Calu3 (cell line): ENCODE results near the gene POLR1D. TPM values are rescaled to one million over a fixed set of nuclear protein-coding genes. Genes with fewer than 3 reads are reported as not detected.

Experiments used
- BruUV-seq: library from RNA; stranded (reverse); fragments of 400-500 nt; replicated peaks from 2 replicates; lab custom pipeline; 2021; lab: Mats Ljungman, UMichigan
- CTCF ChIA-PET: fragments of 300-600 bp; sonication (Branson Sonifier 250); formaldehyde crosslinking; loops from one replicate; lab custom pipeline; 2022; ENCODE audit warnings: antibody characterized with exemption; lab: Charles Lee
- DNase-seq: peaks from one replicate; pipeline ENCODE4 v3.0.0; 2022
- H3K27ac Mint-ChIP-seq: one replicate; pipeline ENCODE4 v1.8.0; 2022; ENCODE audit warnings: mixed read lengths; ENCODE audit not compliant: unreplicated experiment
- H3K27me3 Mint-ChIP-seq: one replicate; pipeline ENCODE4 v1.8.0; 2022; ENCODE audit warnings: mixed read lengths; ENCODE audit not compliant: unreplicated experiment
- H3K36me3 Mint-ChIP-seq: one replicate; pipeline ENCODE4 v1.8.0; 2022; ENCODE audit warnings: mild to moderate bottlenecking, moderate library complexity, mixed read lengths; ENCODE audit not compliant: insufficient read depth, unreplicated experiment
- H3K4me1 Mint-ChIP-seq: one replicate; pipeline ENCODE4 v1.8.0; 2022; ENCODE audit warnings: mild to moderate bottlenecking, low read depth, mixed read lengths; ENCODE audit not compliant: unreplicated experiment
- H3K4me3 Mint-ChIP-seq: one replicate; pipeline ENCODE4 v1.8.0; 2022; ENCODE audit warnings: mild to moderate bottlenecking, low read depth, moderate library complexity, mixed read lengths; ENCODE audit not compliant: unreplicated experiment
- H3K9me3 Mint-ChIP-seq: one replicate; pipeline ENCODE4 v1.8.0; 2022; ENCODE audit warnings: low read depth, mixed read lengths; ENCODE audit not compliant: unreplicated experiment
- intact Hi-C: fragments of 100-400 bp; cut with micrococcal nuclease; formaldehyde crosslinking; loops from one replicate; pipeline ENCODE4 v1.10.0; 2022; ENCODE audit not compliant: unreplicated experiment
- total RNA-seq: library from RNA; stranded (reverse); gene quantifications from 2 replicates; pipeline ENCODE4 v1.2.3, GENCODE V29; 2022
- TF ChIP-seq, protein P1 (sequence below): fragments of 200-600 bp; IDR thresholded peaks from one replicate; pipeline ENCODE4 v1.8.0; 2022; ENCODE audit warnings: antibody characterized with exemption; ENCODE audit not compliant: unreplicated experiment

POLR1D gene
- total RNA-seq, 1 experiment from 2014 or later, result 97.7 TPM

DNA sequence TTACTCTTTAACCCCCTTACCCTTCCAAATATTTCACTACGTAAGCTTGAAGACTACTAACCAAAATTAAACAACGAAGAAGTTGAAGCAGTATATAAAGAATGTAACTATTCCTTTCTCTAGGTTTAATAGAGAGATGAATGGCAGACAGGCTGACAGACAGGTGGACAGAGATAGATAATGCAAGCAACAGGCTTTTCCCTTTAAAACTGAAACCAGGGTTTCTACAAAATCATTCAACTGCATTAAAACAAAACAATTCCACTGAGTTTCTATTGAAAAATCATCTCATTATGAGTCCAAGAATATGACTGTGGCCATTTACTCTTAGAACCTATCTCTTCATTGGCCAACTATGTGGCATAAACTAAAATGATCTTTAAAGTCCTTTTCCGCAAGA, 16.6 kb upstream of the POLR1D start:
- no TSS peak for BruUV-seq
- CTCF ChIA-PET, result interaction anchor here (0.7 to 0.9 kb wide), 2 partner anchors 18 to 32 kb away, joined by 3 read pairs; no protein-coding TSS in a partner anchor
- no peaks in the 10 kb centered on the region for H3K9me3 Mint-ChIP-seq
- no peaks in the 10 kb centered on the region for H3K27me3 Mint-ChIP-seq
- TF ChIP-seq, protein P1, sequence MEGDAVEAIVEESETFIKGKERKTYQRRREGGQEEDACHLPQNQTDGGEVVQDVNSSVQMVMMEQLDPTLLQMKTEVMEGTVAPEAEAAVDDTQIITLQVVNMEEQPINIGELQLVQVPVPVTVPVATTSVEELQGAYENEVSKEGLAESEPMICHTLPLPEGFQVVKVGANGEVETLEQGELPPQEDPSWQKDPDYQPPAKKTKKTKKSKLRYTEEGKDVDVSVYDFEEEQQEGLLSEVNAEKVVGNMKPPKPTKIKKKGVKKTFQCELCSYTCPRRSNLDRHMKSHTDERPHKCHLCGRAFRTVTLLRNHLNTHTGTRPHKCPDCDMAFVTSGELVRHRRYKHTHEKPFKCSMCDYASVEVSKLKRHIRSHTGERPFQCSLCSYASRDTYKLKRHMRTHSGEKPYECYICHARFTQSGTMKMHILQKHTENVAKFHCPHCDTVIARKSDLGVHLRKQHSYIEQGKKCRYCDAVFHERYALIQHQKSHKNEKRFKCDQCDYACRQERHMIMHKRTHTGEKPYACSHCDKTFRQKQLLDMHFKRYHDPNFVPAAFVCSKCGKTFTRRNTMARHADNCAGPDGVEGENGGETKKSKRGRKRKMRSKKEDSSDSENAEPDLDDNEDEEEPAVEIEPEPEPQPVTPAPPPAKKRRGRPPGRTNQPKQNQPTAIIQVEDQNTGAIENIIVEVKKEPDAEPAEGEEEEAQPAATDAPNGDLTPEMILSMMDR, result no peak
- intact Hi-C loops, result no loop called here
- peaks cover 44% of the 10 kb centered on the region for H3K4me1 Mint-ChIP-seq
- H3K4me3 Mint-ChIP-seq, result peak overlapping the region; percentile 51
- no peak for DNase-seq
- no peaks in the 10 kb centered on the region for H3K36me3 Mint-ChIP-seq
- peak overlapping the region; percentile 47 for H3K27ac Mint-ChIP-seq

DNA sequence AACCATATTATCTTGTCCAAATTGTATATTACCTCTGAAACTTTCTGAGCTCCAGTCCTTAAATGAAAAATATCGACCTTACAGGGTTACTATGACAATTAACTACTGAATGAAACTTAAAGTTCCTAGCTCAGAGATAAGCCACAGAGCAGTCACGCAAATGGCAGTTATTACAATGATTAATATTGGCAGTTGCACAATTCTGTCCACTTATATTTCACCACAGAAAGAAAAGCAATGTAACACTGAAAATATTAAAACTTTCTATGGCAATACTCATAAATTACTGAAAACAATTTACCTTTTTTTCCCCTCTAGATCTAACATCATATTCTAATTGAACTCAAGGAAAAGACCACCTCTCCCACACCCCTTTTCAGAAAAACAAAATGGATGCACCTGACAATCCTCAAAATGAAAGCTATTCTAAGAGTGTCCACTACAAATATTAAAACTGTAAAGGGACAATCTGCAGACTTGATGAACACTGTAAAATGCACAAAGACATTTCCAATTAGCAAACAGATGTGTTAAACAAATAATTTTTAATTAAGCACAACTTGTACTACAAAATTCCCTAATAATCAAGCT, 16.0 kb upstream of the POLR1D start:
- peak overlapping the region; percentile 39 for H3K4me3 Mint-ChIP-seq

DNA sequence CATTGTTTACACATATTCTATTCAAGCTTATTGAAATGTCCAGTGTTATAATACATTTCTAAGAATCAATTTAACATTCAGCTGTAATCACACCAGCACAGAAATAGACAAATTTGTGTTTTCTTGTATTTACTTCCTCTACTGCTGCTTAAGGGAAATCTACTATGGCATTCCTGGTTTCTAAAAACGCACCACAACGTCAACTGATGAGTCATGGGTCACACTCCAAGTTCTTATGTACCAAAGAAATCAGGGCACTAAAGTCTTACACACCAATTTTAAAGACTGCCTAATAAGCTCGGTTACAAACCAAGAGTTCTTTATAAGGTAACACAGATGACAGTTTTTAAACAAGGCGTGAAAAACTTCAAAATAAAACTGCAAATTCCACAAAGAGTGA, 14.6 kb upstream of the POLR1D start:
- Mint-ChIP-seq H3K4me1 (peaks cover 53% of the 10 kb centered on the region), H3K27ac (peak overlapping the region; percentile 39), H3K9me3 (no peaks in the 10 kb centered on the region), H3K36me3 (no peaks in the 10 kb centered on the region), H3K27me3 (no peaks in the 10 kb centered on the region), H3K4me3 (no peak overlapping the region)
- CTCF ChIA-PET, result no interaction called here
- intact Hi-C loops, result no loop called here
- DNase-seq, result peak; percentile 26
- no TSS peak for BruUV-seq
- TF ChIP-seq, protein P1, result no peak

More for the DNA sequence above, 16.0 kb upstream of the POLR1D start:
- DNase-seq, result no peak
- CTCF ChIA-PET, result interaction anchor here (0.9 to 1.1 kb wide), 2 partner anchors 12 to 33 kb away, joined by 3 read pairs; no protein-coding TSS in a partner anchor
- peaks cover 43% of the 10 kb centered on the region for H3K4me1 Mint-ChIP-seq
- BruUV-seq, result no TSS peak
- no peaks in the 10 kb centered on the region for H3K9me3 Mint-ChIP-seq
- H3K27me3 Mint-ChIP-seq, result no peaks in the 10 kb centered on the region
- TF ChIP-seq, protein P1, result no peak
- no peaks in the 10 kb centered on the region for H3K36me3 Mint-ChIP-seq
- peak overlapping the region; percentile 47 for H3K27ac Mint-ChIP-seq
- intact Hi-C loops, result no loop called here

DNA sequence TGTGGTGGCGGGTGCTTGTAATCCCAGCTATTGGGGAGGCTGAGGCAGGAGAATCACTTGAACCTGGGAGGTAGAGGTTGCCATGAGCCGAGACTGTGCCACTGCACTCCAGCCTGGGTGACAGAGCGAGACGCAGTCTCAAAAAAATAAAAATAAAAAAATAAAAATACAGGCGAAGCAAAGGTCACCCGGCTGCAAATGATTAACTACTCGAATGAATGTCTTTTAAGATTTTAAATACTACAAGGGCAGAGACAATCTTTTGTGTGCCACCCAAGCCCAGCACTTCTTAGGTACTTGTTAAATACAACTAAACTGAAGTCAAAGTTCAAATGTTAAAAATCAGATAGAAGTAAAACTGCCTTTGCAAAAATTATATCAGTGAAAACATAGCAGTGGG, 8.1 kb upstream of the POLR1D start:
- Mint-ChIP-seq H3K27ac (no peak overlapping the region), H3K9me3 (no peaks in the 10 kb centered on the region), H3K4me3 (no peak overlapping the region), H3K27me3 (no peaks in the 10 kb centered on the region), H3K4me1 (peaks cover 51% of the 10 kb centered on the region), H3K36me3 (peaks cover 4% of the 10 kb centered on the region)
- DNase-seq, result no peak
- CTCF ChIA-PET, result no interaction called here
- TF ChIP-seq, protein P1, result no peak
- intact Hi-C loops, result no loop called here
- no TSS peak for BruUV-seq
